Body of pancreas (tissue), 4 donors: Measurements from ENCODE around the gene SMPD3. TPM values are rescaled to one million over a fixed set of nuclear protein-coding genes. Genes with fewer than 3 reads are reported as not detected.

Experiments used
- ATAC-seq: fragments of 150-250 bp; one replicate; pipeline ENCODE4 v1.9.1; 2016
- DNase-seq, 4 donors: peaks; one replicate each; pipeline ENCODE4 v3.0.0-alpha.2; 2019
- H3K27ac ChIP-seq, 4 donors: fragments of 200-600 bp; sonication (generic); 1 replicate in 3 of 4; 2 replicates in 1 of 4; pipeline versions ENCODE4 v1.5.1 to v1.6.1; 2016 to 2019; ENCODE audit warnings: mild to moderate bottlenecking in 1 of 4, mixed read lengths in 1 of 4, moderate library complexity in 1 of 4
- H3K27me3 ChIP-seq, 2 donors: fragments of 200-600 bp; sonication (generic); one replicate each; pipeline ENCODE4 v1.6.0; 2016; ENCODE audit warnings: mild to moderate bottlenecking in 1 of 2
- H3K36me3 ChIP-seq, 2 donors: fragments of 200-600 bp; sonication (generic); replicated peaks in 1 of 2; 2 replicates each; pipeline ENCODE4 v1.5.1; 2016; ENCODE audit warnings: low read depth in 2 of 2; ENCODE audit not compliant: insufficient read depth in 1 of 2
- H3K4me1 ChIP-seq: fragments of 200-600 bp; sonication (generic); one replicate; pipeline ENCODE4 v1.6.0; 2016
- H3K4me3 ChIP-seq, 2 donors: fragments of 200-600 bp; sonication (generic); 1 replicate in 1 of 2; 2 replicates in 1 of 2; pipeline ENCODE4 v1.5.1; 2016 to 2019
- H3K9me3 ChIP-seq, 3 donors: fragments of 200-600 bp; sonication (generic); 1 replicate in 2 of 3; 2 replicates in 1 of 3; pipeline ENCODE4 v1.5.1; 2016
- CTCF ChIP-seq, 7 experiments: fragments of 450-650 bp in 4 of 7; fragments of 200-600 bp in 3 of 7; sonication (generic) in 3 of 7; IDR thresholded peaks; one replicate each; pipeline ENCODE4 v1.5.1; 2016 to 2019; ENCODE audit warnings: antibody characterized with exemption in 7 of 7
- POLR2A ChIP-seq, 3 donors: fragments of 450-650 bp; IDR thresholded peaks; one replicate each; pipeline ENCODE4 v1.6.1; 2016; ENCODE audit warnings: antibody characterized with exemption in 3 of 3, mild to moderate bottlenecking in 2 of 3
- WGBS, 2 donors: methylation state at CpG; one replicate each; pipeline ENCODE4 v1.1.5; 2017; 5-methylcytosine and 5-hydroxymethylcytosine counted together
- intact Hi-C: fragments of 100-400 bp; cut with DNase I; formaldehyde crosslinking; loops from one replicate; pipeline ENCODE4 v1.15.1; 2023
- total RNA-seq, 2 donors: library from RNA; depleted of rRNA; stranded (reverse); fragments of >200 nt; gene quantifications; one replicate each; pipeline ENCODE4 v1.1.0, GENCODE V29; 2016

SMPD3 gene
- total RNA-seq, 2 donors from 2014 or later = 1.3 to 4.6 TPM

- Histone ChIP-seq H3K4me3 (no peak overlapping the region), H3K9me3 (no peaks in the 10 kb centered on the region), H3K4me1 (peaks cover 5% of the 10 kb centered on the region), H3K27ac (no peak overlapping the region), H3K36me3 (no peaks in the 10 kb centered on the region), H3K27me3 (no peaks in the 10 kb centered on the region)
- TF ChIP-seq POLR2A (IDR thresholded peaks at IDR 0.05) = no peak
- TF ChIP-seq CTCF (IDR thresholded peaks at IDR 0.05) = no peak
- 75 to 77% methylated on average over 10 to 11 of the region's 11 CpGs for WGBS, 2 donors
- peak in 2 of 4 donors; percentile 20 to 28 for DNase-seq
- ATAC-seq = no peak
- intact Hi-C loops = no loop called here
Observed at GRCh38 chr16:68377667-68378393, 70.5 kb downstream of the SMPD3 start.

- no peaks in the 10 kb centered on the region for H3K36me3 ChIP-seq
- H3K4me1 ChIP-seq = peaks cover 5% of the 10 kb centered on the region
- H3K27me3 ChIP-seq = no peaks in the 10 kb centered on the region
- ATAC-seq (no peak), DNase-seq (no peak)
- intact Hi-C loops = no loop called here
- H3K9me3 ChIP-seq = no peaks in the 10 kb centered on the region
- no peak overlapping the region for H3K27ac ChIP-seq
- H3K4me3 ChIP-seq = no peak overlapping the region
- no peak for TF ChIP-seq CTCF (IDR thresholded peaks at IDR 0.05)
- TF ChIP-seq POLR2A (IDR thresholded peaks at IDR 0.05) = no peak
- WGBS, 2 donors = 91 to 93% methylated on average over 5 to 7 of the region's 7 CpGs
Observed at GRCh38 chr16:68377221-68377620, 71.1 kb downstream of the SMPD3 start.

- H3K27ac ChIP-seq = no peak overlapping the region
- H3K4me3 ChIP-seq = no peak overlapping the region
- H3K9me3 ChIP-seq = no peaks in the 10 kb centered on the region
- ATAC-seq = no peak
- TF ChIP-seq POLR2A (IDR thresholded peaks at IDR 0.05) = no peak
- TF ChIP-seq CTCF (IDR thresholded peaks at IDR 0.05) = no peak
- no peaks in the 10 kb centered on the region for H3K36me3 ChIP-seq
- no peaks in the 10 kb centered on the region for H3K27me3 ChIP-seq
- DNase-seq = no peak
- 86 to 98% methylated on average over 4 to 6 of the region's 6 CpGs for WGBS, 2 donors
- H3K4me1 ChIP-seq = peaks cover 5% of the 10 kb centered on the region
- intact Hi-C loops = no loop called here
Observed at GRCh38 chr16:68376590-68376989, 71.7 kb downstream of the SMPD3 start.

- H3K36me3 ChIP-seq = no peaks in the 10 kb centered on the region
- intact Hi-C loops = no loop called here
- ATAC-seq (no peak), DNase-seq (no peak)
- TF ChIP-seq POLR2A (IDR thresholded peaks at IDR 0.05) = no peak
- TF ChIP-seq CTCF (IDR thresholded peaks at IDR 0.05) = no peak
- H3K27ac ChIP-seq = no peak overlapping the region
- H3K27me3 ChIP-seq = no peaks in the 10 kb centered on the region
- WGBS, 2 donors = 91 to 100% methylated on average over 6 to 11 of the region's 11 CpGs
- H3K9me3 ChIP-seq = no peaks in the 10 kb centered on the region
- peaks cover 5% of the 10 kb centered on the region for H3K4me1 ChIP-seq
- no peak overlapping the region for H3K4me3 ChIP-seq
Observed at GRCh38 chr16:68375801-68376536, 72.3 kb downstream of the SMPD3 start.
